IMR-90 (cell line): ENCODE measurements around the gene PSMB3. TPM values are rescaled to one million over a fixed set of nuclear protein-coding genes. Genes with fewer than 3 reads are reported as not detected.
A peak's percentile ranks its signal among the peaks of the same experiment; 100 is the strongest.

Experiments used
- ATAC-seq: fragments of 200-7000 bp; cut with Tn5 transposase; 2 replicates; pipeline ENCODE4 v1.9.1; 2020; ENCODE audit warnings: low read depth, mild to moderate bottlenecking, moderate library complexity
- BruUV-seq: library from RNA; stranded (reverse); fragments of 400-500 nt; replicated peaks from 2 replicates; lab custom pipeline; 2021; lab: Mats Ljungman, UMichigan
- CTCF ChIA-PET: fragments of 300-600 bp; formaldehyde crosslinking; extraction: SDS; loops from one replicate; lab custom pipeline; 2021; ENCODE audit warnings: antibody characterized with exemption; lab: Yijun Ruan, JAX
- POLR2A ChIA-PET: fragments of 300-600 bp; sonication (Branson Sonifier 250); formaldehyde crosslinking; loops from one replicate; lab custom pipeline; 2022; ENCODE audit warnings: antibody characterized with exemption; ENCODE audit not compliant: unreplicated experiment; lab: Charles Lee
- DNase-seq: peaks from one replicate; pipeline ENCODE4 v3.0.0; 2013
- H2AFZ ChIP-seq: replicated peaks from 2 replicates; pipeline ENCODE3; 2013; ENCODE audit warnings: low read length, mild to moderate bottlenecking; ENCODE audit not compliant: poor library complexity
- H2AK5ac ChIP-seq: 2 replicates; pipeline ENCODE4 v1.6.1; 2013; ENCODE audit warnings: low read depth, low read length, inconsistent platforms
- H2AK9ac ChIP-seq: replicated peaks from 2 replicates; pipeline ENCODE3; 2013; ENCODE audit warnings: mild to moderate bottlenecking, low read depth, low read length, moderate library complexity; ENCODE audit not compliant: poor library complexity
- H2BK120ac ChIP-seq: 2 replicates; pipeline ENCODE4 v1.6.1; 2013; ENCODE audit warnings: low read depth, low read length, inconsistent platforms
- H2BK15ac ChIP-seq: 3 replicates; pipeline ENCODE4 v1.6.1; 2013; ENCODE audit warnings: low read depth, low read length, inconsistent platforms
- H2BK20ac ChIP-seq: 2 replicates; pipeline ENCODE4 v1.6.1; 2013; ENCODE audit warnings: low read depth, mild to moderate bottlenecking, inconsistent platforms, low read length, moderate library complexity
- H2BK5ac ChIP-seq: 2 replicates; pipeline ENCODE4 v1.6.1; 2013; ENCODE audit warnings: mild to moderate bottlenecking, low read depth, low read length, inconsistent platforms; ENCODE audit not compliant: poor library complexity, severe bottlenecking
- H3K14ac ChIP-seq: replicated peaks from 2 replicates; pipeline ENCODE4 v1.6.1; 2013; ENCODE audit warnings: low read depth, low read length, inconsistent platforms
- H3K18ac ChIP-seq: 2 replicates; pipeline ENCODE4 v1.6.1; 2013; ENCODE audit warnings: low read depth, low read length, control low read depth
- H3K23ac ChIP-seq: 2 replicates; pipeline ENCODE4 v1.6.1; 2013; ENCODE audit warnings: low read depth, low read length, inconsistent platforms
- H3K27ac ChIP-seq: 2 replicates; pipeline ENCODE4 v1.5.1; 2013; ENCODE audit warnings: mild to moderate bottlenecking, control low read depth, low read length; ENCODE audit not compliant: insufficient read depth
- H3K27me3 ChIP-seq: 2 replicates; pipeline ENCODE4 v1.6.1; 2013; ENCODE audit warnings: low read length; ENCODE audit not compliant: control insufficient read depth, insufficient read depth
- H3K36me3 ChIP-seq: 2 replicates; pipeline ENCODE4 v1.6.1; 2013; ENCODE audit warnings: low read length, mixed read lengths; ENCODE audit not compliant: control insufficient read depth, insufficient read depth
- H3K4ac ChIP-seq: 2 replicates; pipeline ENCODE4 v1.6.1; 2013; ENCODE audit warnings: low read depth, low read length, inconsistent platforms
- H3K4me1 ChIP-seq: 2 replicates; pipeline ENCODE4 v1.6.1; 2013; ENCODE audit warnings: low read length, mixed read lengths; ENCODE audit not compliant: control insufficient read depth, insufficient read depth
- H3K4me2 ChIP-seq: 2 replicates; pipeline ENCODE4 v1.6.1; 2013; ENCODE audit warnings: low read depth, mild to moderate bottlenecking, control low read depth, low read length, moderate library complexity
- H3K4me3 ChIP-seq: 2 replicates; pipeline ENCODE4 v1.5.1; 2013; ENCODE audit warnings: low read depth, mild to moderate bottlenecking, control low read depth, low read length, moderate library complexity; ENCODE audit not compliant: insufficient read depth
- H3K56ac ChIP-seq: 2 replicates; pipeline ENCODE4 v1.6.1; 2013; ENCODE audit warnings: low read length, inconsistent platforms; ENCODE audit not compliant: insufficient read depth; ENCODE audit errors: extremely low read depth
- H3K79me1 ChIP-seq, 2 experiments: 2 replicates each; pipeline ENCODE4 v1.6.1; 2013; ENCODE audit warnings: low read length in 2 of 2, inconsistent platforms in 1 of 2, low read depth in 1 of 2
- H3K9ac ChIP-seq: 2 replicates; pipeline ENCODE4 v1.6.1; 2013; ENCODE audit warnings: low read depth, low read length, control low read depth
- H3K9me1 ChIP-seq: 2 replicates; pipeline ENCODE4 v1.6.1; 2013; ENCODE audit warnings: low read length, inconsistent platforms; ENCODE audit not compliant: insufficient read depth
- H3K9me3 ChIP-seq: 2 replicates; pipeline ENCODE4 v1.6.1; 2013; ENCODE audit warnings: low read length; ENCODE audit not compliant: control insufficient read depth, insufficient read depth
- H4K20me1 ChIP-seq: 2 replicates; pipeline ENCODE4 v1.6.1; 2013; ENCODE audit warnings: low read length, inconsistent platforms; ENCODE audit not compliant: insufficient read depth
- H4K5ac ChIP-seq: 2 replicates; pipeline ENCODE4 v1.6.1; 2013; ENCODE audit warnings: mild to moderate bottlenecking, low read depth, low read length, control low read depth
- H4K8ac ChIP-seq, 2 experiments: 2 replicates each; pipeline ENCODE4 v1.6.1; 2013; ENCODE audit warnings: low read depth in 2 of 2, low read length in 2 of 2, control low read depth in 1 of 2, inconsistent platforms in 1 of 2
- H4K91ac ChIP-seq: 2 replicates; pipeline ENCODE4 v1.6.1; 2013; ENCODE audit warnings: low read depth, low read length, inconsistent platforms; ENCODE audit not compliant: insufficient read depth
- BHLHE40 ChIP-seq: fragments of 150-350 bp; IDR thresholded peaks from 2 replicates; pipeline ENCODE4 v1.6.1; 2016; ENCODE audit warnings: mild to moderate bottlenecking, low read depth, low read length
- CEBPB ChIP-seq: IDR thresholded peaks from 2 replicates; pipeline ENCODE4 v1.6.1; 2012; ENCODE audit warnings: low read depth, low read length, improper control_type of control experiment
- CHD1 ChIP-seq: IDR thresholded peaks from 2 replicates; pipeline ENCODE4 v1.6.1; 2012; ENCODE audit warnings: low read depth, low read length, improper control_type of control experiment
- CTCF ChIP-seq: conservative IDR thresholded peaks from 2 replicates; pipeline ENCODE4 v1.5.1; 2012; ENCODE audit warnings: mild to moderate bottlenecking, low read depth, low read length, improper control_type of control experiment
- FOS ChIP-seq: fragments of 150-350 bp; IDR thresholded peaks from 2 replicates; pipeline ENCODE4 v1.6.1; 2016; ENCODE audit warnings: low read depth, low read length
- MAFK ChIP-seq: IDR thresholded peaks from 2 replicates; pipeline ENCODE4 v1.6.1; 2012; ENCODE audit warnings: low read depth, low read length, improper control_type of control experiment
- MAZ ChIP-seq: IDR thresholded peaks from 2 replicates; pipeline ENCODE4 v1.6.1; 2012; ENCODE audit warnings: low read depth, mild to moderate bottlenecking, low read length, improper control_type of control experiment, moderate library complexity, borderline replicate concordance
- NFE2L2 ChIP-seq: fragments of 150-350 bp; IDR thresholded peaks from 2 replicates; pipeline ENCODE4 v1.6.1; 2016; ENCODE audit warnings: low read depth, mild to moderate bottlenecking, low read length
- POLR2A ChIP-seq: IDR thresholded peaks from 2 replicates; pipeline ENCODE4 v1.6.1; 2012; ENCODE audit warnings: mild to moderate bottlenecking, low read depth, low read length
- RAD21 ChIP-seq: IDR thresholded peaks from 2 replicates; pipeline ENCODE4 v1.6.1; 2012; ENCODE audit warnings: low read length, improper control_type of control experiment
- RCOR1 ChIP-seq: IDR thresholded peaks from 2 replicates; pipeline ENCODE4 v1.6.1; 2012; ENCODE audit warnings: mild to moderate bottlenecking, low read length, improper control_type of control experiment; ENCODE audit not compliant: insufficient replicate concordance
- RFX5 ChIP-seq: IDR thresholded peaks from 2 replicates; pipeline ENCODE4 v1.8.0; 2012; ENCODE audit warnings: low read depth, mild to moderate bottlenecking, low read length, moderate library complexity
- SMC3 ChIP-seq: fragments of 150-350 bp; IDR thresholded peaks from 2 replicates; pipeline ENCODE4 v1.6.1; 2016; ENCODE audit warnings: low read depth, mild to moderate bottlenecking, antibody characterized with exemption, low read length, moderate library complexity
- USF2 ChIP-seq: fragments of 150-350 bp; IDR thresholded peaks from 2 replicates; pipeline ENCODE4 v1.6.1; 2017; ENCODE audit warnings: mild to moderate bottlenecking, antibody characterized with exemption, low read length, low read depth
- WGBS, 2 experiments: methylation state at CpG; one replicate each; pipeline versions ENCODE4 v1.1.5 to v1.1.7; 2013; ENCODE audit warnings: missing lambda C conversion rate in 2 of 2; ENCODE audit not compliant: insufficient read length in 1 of 2; ENCODE audit errors: extremely low coverage in 2 of 2; 5-methylcytosine and 5-hydroxymethylcytosine counted together
- dilution Hi-C: fragments of 300-500 bp; cut with HindIII; formaldehyde crosslinking; loops from one replicate; pipeline ENCODE4 v1.14.3; 2018; ENCODE audit warnings: low sequenced_read_pairs; ENCODE audit not compliant: unreplicated experiment
- in situ Hi-C: fragments of 300-500 bp; cut with MboI; formaldehyde crosslinking; loops from 3 replicates; pipeline ENCODE4 v1.14.3; 2019; ENCODE audit warnings: low sequenced_read_pairs, inconsistent platforms, mixed read lengths
- intact Hi-C: fragments of 100-400 bp; cut with micrococcal nuclease; formaldehyde crosslinking; loops from 2 replicates; pipeline ENCODE4 v1.10.0; 2022
- polyA plus RNA-seq, 3 experiments: library from polyadenylated mRNA; depleted of rRNA; stranded (reverse); fragments of >200 nt; gene quantifications; 2 replicates each; pipeline ENCODE4 v1.2.3, GENCODE V29; 2012; ENCODE audit warnings: low replicate concordance in 1 of 3
- total RNA-seq: library from RNA; depleted of rRNA; stranded (reverse); fragments of >200 nt; gene quantifications from 2 replicates; pipeline ENCODE4 v1.2.3, GENCODE V29; 2012

PSMB3 gene
- total and polyA plus RNA-seq, 2 of the 4 experiments (the other 2 are of a cell fraction), result 480 to 828 TPM

DNA sequence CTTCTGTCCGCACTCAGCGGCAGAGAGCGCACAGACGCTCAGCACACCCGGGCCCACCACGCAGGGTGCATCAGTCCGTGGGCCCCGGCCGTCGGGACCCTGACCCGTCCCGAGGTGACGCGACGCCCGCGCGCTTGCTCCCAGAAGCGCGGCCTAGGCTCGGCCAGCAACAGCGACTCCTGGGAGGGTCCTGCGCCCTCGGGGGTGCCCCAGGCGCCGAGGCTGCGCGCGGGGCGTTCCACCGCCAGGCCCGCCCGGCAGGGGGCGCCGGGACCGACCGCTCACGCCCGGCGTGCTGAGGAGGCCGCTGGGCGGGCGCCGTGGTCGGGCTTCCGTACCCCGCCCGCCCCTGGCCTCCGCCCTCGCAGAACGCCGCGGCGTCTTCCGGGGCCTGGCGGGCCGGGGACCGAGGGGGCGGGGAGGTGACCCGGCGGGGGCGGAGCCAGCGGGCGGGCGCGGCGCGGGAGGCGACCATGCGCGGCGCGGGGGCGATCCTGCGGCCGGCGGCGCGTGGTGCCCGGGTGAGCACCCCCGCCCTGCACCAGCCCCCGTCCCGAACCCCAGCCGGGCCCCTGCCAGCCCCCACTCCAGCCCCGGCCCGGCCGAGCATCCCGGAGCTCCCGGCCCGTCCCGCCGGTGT lies 22.5 kb upstream of the PSMB3 start, which contains the start of gene CISD3:
Gene CISD3, plus strand, starts transcription at position 456 of the 640 bp plus-strand sequence. Its CDS starts 18 bp downstream, at position 474.
- DNase-seq (peak; percentile 76), ATAC-seq (peak; percentile 96)
- Histone ChIP-seq H2AFZ (peak within 1 kb of the TSS; percentile 100), H3K36me3 (peaks cover 24% of the 10 kb centered on the region), H4K91ac (peak within 1 kb of the TSS; percentile 91), H3K4me3 (peak within 1 kb of the TSS; percentile 86), H3K18ac (peak within 1 kb of the TSS; percentile 80), H4K20me1 (peaks cover 26% of the 10 kb centered on the region), H2AK9ac (peak within 1 kb of the TSS; percentile 99), H3K14ac (peak within 1 kb of the TSS; percentile 98), H3K27me3 (no peaks in the 10 kb centered on the region), H3K56ac (peak within 1 kb of the TSS; percentile 93), H2BK20ac (no peak within 1 kb of the TSS), H3K4ac (peak within 1 kb of the TSS; percentile 95), H2BK15ac (peak within 1 kb of the TSS; percentile 3; the same call in 1 of the 3 replicates), H3K4me2 (peak within 1 kb of the TSS; percentile 97), H3K79me1 (peaks cover 11 to 54% of the 10 kb centered on the region in 2 experiments; a peak in 3 of 4 replicates), H3K9me3 (no peaks in the 10 kb centered on the region), H3K4me1 (peaks cover 12% of the 10 kb centered on the region), H3K27ac (peak within 1 kb of the TSS; percentile 87), H2BK120ac (peak within 1 kb of the TSS; percentile 13; the same call in 1 of the 2 replicates), H4K5ac (peak within 1 kb of the TSS; percentile 71), H3K9ac (peak within 1 kb of the TSS; percentile 97), H3K23ac (peak within 1 kb of the TSS; percentile 98), H4K8ac (peak within 1 kb of the TSS; percentile 82 to 97), H2AK5ac (peak within 1 kb of the TSS; percentile 98), H2BK5ac (peak within 1 kb of the TSS; percentile 78), H3K9me1 (0 out of 2 replicates have a peak, but pooled peaks cover 11% of the 10 kb centered on the region)
- dilution Hi-C loops (no loop called here), intact Hi-C loops (no loop called here), in situ Hi-C loops (loop anchor here (5.0 kb wide), 1 partner anchor 53 kb away; no protein-coding TSS in a partner anchor)
- no TSS peak for BruUV-seq
- WGBS, 2 experiments, result 4% methylated on average over 42 of the region's 92 CpGs; no CpG with 5 or more reads in 1 of the 2 experiments
- ChIA-PET POLR2A (no interaction called here), CTCF (interaction anchor here (0.5 to 1.8 kb wide), 2 partner anchors 52 to 245 kb away, joined by 3 to 4 read pairs; no protein-coding TSS in a partner anchor)
- no peak for TF ChIP-seq CEBPB
- TF ChIP-seq RAD21, result peak; percentile 39
- no peak for TF ChIP-seq RCOR1
- TF ChIP-seq FOS, result no peak
- TF ChIP-seq CHD1, result no peak
- TF ChIP-seq SMC3, result peak; percentile 49
- peak; percentile 75; the same call in 1 of the 2 replicates for TF ChIP-seq MAZ
- TF ChIP-seq BHLHE40, result peak; percentile 55; the same call in 1 of the 2 replicates
- peak; percentile 82 for TF ChIP-seq CTCF
- TF ChIP-seq NFE2L2, result no peak
- TF ChIP-seq POLR2A, result no peak
- TF ChIP-seq USF2, result no peak
- no peak for TF ChIP-seq RFX5
- TF ChIP-seq MAFK, result no peak
